ENCODE results near the gene AGAP1.

Gene AGAP1

DNA sequence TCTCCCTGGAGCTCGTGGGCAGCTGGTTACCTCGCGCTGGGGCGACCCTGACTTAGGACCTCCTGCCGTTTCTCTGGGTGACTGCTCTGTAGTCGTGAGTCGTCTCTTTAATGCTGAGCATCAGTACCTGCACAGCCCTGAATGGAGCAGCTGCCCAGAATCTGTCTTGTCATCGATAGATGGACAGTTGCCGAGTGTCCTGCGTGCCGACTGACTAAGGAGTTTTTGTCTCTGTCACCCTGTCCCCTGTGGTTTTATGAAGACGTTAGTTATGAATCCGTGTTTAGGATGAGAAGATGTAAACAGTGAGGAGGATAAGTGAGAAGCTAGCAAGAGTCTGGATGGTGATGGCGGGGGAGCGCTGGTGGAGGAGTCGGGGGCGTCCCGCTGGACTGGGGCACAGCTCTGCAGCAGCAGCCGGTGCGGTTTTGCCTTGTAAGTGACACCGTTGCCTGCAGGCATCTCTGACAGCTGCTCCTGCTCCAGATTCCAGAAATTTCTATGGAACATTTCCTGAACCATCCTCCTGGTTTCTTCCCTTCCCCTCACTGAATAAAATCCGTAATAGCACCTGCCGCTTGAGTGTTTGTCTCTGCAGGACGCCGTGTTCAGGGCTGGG is 13.3 kb downstream of the AGAP1 start:
- TF ChIP-seq, protein P1, sequence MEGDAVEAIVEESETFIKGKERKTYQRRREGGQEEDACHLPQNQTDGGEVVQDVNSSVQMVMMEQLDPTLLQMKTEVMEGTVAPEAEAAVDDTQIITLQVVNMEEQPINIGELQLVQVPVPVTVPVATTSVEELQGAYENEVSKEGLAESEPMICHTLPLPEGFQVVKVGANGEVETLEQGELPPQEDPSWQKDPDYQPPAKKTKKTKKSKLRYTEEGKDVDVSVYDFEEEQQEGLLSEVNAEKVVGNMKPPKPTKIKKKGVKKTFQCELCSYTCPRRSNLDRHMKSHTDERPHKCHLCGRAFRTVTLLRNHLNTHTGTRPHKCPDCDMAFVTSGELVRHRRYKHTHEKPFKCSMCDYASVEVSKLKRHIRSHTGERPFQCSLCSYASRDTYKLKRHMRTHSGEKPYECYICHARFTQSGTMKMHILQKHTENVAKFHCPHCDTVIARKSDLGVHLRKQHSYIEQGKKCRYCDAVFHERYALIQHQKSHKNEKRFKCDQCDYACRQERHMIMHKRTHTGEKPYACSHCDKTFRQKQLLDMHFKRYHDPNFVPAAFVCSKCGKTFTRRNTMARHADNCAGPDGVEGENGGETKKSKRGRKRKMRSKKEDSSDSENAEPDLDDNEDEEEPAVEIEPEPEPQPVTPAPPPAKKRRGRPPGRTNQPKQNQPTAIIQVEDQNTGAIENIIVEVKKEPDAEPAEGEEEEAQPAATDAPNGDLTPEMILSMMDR (IDR thresholded peaks at IDR 0.05) = no peak
- Histone ChIP-seq H3K27ac (no peak overlapping the region), H3K4me3 (no peak overlapping the region)
- DNase-seq (ENCODE audit: low spot score) = no peak

DNA sequence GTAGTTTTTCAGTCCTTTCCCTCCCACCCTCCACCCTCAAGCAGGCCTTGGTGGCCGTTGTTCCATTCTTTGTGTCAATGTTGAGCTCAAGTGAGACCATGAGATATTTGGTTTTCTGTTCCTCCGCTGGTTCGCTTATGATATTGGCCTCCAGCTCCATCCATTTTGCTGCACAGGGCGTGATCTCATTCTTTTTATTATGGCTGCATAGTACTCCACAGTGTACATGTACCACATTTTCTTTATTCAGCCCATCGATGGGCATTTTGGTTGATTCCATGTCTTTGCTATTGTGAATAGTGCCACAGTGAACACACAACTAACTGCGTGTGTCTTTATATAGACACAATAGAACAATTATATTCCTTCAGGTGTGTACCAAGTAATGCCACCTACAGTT is 14.1 kb downstream of the AGAP1 start:
- Histone ChIP-seq H3K4me3 (no peak overlapping the region), H3K27ac (no peak overlapping the region)
- TF ChIP-seq, protein P1 (IDR thresholded peaks at IDR 0.05) = no peak
- no peak for DNase-seq (ENCODE audit: low spot score)

DNA sequence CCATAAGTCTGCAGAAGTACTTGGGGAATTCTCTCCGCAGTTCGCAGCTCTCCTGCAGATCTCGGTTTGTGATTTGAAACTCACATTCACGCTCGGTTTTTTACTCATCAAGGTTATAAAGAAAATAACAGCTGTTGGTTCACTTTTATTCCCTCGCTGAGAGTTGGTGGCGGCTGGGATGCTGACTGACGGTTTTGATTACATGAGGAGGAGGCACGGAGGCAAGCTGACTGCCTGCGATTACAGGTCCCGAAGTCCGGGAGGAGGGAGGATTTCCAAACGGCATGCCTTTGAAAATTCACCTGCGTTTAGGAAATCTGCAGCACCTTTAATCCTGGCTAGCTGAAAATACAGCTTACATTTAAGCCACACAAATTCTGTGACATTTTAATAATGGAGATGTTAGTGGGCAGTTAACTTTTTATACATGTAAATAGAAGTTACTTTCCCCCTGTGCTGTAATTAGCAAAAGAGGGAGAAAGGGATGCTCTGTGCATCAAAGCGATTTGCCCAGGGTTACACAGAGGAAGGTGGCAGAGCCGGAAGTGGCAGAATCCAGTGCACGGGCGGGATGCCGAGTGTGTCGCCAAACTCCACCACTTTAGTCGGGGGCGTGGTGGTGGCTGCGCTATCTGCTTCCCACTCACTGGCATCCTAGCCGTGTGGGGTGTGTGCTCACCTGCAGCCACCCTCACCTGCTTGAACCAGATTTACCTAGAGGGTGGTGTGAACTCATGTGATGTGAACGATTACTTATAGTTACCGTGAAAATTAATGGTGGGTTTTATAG is 14.7 kb downstream of the AGAP1 start:
- no peak for DNase-seq (ENCODE audit: low spot score)
- H3K27ac ChIP-seq = no peak overlapping the region
- TF ChIP-seq, protein P1 (IDR thresholded peaks at IDR 0.05) = no peak
- no peak overlapping the region for H3K4me3 ChIP-seq

DNA sequence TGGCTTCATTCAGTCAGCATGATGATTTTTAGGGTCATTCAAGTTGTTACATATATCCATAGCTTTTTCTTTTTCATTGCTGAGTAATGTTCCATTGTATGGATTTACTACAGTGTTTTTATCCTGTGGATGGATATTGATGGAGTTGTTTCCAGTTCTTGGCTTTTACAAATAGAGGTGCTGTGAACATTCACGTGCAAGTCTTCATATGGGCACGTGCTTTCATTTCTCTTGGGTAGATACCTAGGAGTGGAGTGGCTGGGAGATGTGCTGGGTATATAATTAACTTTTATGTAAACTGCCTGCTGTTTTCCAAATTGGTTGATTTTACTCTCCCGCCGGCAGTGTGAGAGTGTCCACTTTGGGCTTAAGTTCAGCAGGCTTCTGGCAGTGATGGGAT is 16.5 kb downstream of the AGAP1 start:
- DNase-seq (ENCODE audit: low spot score) = no peak
- TF ChIP-seq, protein P1 (IDR thresholded peaks at IDR 0.05) = no peak
- H3K27ac ChIP-seq = no peak overlapping the region
- no peak overlapping the region for H3K4me3 ChIP-seq

DNA sequence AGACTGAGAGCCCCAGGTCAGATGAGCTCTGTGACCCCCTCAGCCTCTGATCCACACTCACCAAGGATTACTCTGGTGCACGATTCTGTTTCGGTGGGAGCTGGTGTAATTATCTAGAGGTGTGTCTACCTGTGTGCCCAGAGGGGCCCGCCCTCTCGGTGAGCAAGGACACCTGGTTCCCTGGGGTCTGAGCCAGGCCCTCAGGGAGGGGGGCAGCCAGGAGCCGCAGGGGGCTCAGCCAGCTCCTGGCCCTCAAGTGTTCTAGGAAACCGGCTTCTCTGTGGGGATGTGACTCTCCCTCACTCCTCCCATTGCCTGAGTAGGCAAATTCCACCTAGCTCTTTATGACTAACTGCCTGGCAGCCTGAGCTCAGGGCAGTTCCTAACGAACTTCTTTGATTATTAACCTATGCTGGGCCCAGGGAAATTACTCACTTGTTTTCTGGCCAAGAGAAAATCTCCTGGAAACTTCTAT is 17.4 kb downstream of the AGAP1 start:
- no peak overlapping the region for H3K27ac ChIP-seq
- no peak for DNase-seq (ENCODE audit: low spot score)
- H3K4me3 ChIP-seq = no peak overlapping the region
- TF ChIP-seq, protein P1 (IDR thresholded peaks at IDR 0.05) = no peak

DNA sequence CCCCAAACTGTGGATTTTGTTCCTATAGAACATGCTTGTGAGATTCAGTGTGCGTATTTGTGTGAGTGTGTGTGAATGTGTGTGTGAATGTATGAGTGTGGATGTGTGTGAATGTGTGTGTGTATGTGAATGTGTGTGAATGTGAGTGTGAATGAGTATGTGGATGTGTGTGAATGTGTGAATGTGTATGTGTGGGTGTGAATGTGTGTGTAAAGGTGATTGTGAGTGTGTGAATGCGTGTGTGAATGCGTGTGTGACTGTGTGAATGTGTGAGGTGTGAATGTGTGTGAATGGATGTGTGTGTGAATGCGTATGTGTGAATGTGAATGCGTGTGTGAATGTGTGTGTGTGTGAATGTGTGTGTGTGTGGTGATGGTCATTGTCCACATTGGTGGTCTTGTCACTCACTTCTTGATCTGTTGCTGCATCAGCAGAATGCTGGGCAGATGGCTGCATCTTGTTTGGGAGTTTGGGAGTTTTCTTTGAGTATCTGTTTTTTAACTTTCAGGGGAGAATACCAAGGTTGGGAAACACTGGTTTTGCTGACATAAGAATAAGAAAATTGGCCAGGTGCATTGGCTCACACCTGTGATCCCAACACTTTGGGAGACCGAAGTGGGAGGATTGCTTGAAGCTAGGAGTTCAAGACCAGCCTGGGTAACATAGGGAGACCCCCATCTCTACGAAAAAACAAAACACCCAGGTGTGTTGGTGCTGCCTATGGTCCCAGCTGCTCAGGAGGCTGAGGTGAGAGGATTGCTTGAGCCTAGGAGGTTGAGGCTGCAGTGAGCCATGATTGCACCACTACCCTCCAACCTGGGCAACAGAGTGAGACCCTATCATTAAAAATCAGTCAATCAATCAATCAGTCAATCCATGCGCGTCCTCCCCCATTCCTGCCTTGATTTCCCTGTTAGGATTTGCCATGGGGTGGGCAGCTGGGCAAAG is 18.2 kb downstream of the AGAP1 start:
- DNase-seq (ENCODE audit: low spot score) = no peak
- TF ChIP-seq, protein P1 (IDR thresholded peaks at IDR 0.05) = no peak
- H3K4me3 ChIP-seq = no peak overlapping the region
- no peak overlapping the region for H3K27ac ChIP-seq
